Ovary (tissue), 3 donors: ENCODE results near the gene ADAMTSL3.

Experiments used
- POLR2A ChIP-seq: fragments of 450-650 bp; IDR thresholded peaks from one replicate; pipeline ENCODE4 v1.6.1; 2017; ENCODE audit warnings: antibody characterized with exemption, mild to moderate bottlenecking, moderate library complexity
- TF ChIP-seq, protein P1 (sequence below), 3 donors: fragments of 450-650 bp in 2 of 3; fragments of 200-600 bp in 1 of 3; IDR thresholded peaks; one replicate each; pipeline versions ENCODE4 v1.5.1 to v1.8.0; 2016 to 2022; ENCODE audit warnings: antibody characterized with exemption in 3 of 3, mild to moderate bottlenecking in 1 of 3
- donor health status: DM: no; HTN: no; CAD: no.

DNA sequence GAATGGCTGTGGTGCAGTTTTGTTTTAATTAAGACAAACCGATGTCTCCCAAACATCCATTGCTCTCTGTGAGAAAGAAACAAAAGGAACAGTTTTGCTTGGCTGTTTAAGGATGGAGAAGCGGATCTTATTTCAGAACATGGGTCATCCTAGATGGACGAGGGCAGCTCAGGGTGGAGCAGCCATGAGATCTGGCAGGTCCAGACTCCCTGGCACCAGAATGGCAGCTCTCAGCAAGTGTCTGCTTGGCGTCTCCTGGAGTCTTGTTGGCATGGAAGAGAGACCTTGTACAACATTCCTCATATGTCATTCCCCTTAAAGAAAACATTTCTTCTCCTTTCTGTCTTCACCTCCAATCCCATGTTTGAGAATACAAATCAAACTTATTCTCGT is 93.8 kb downstream of the ADAMTSL3 start:
- TF ChIP-seq, protein P1, sequence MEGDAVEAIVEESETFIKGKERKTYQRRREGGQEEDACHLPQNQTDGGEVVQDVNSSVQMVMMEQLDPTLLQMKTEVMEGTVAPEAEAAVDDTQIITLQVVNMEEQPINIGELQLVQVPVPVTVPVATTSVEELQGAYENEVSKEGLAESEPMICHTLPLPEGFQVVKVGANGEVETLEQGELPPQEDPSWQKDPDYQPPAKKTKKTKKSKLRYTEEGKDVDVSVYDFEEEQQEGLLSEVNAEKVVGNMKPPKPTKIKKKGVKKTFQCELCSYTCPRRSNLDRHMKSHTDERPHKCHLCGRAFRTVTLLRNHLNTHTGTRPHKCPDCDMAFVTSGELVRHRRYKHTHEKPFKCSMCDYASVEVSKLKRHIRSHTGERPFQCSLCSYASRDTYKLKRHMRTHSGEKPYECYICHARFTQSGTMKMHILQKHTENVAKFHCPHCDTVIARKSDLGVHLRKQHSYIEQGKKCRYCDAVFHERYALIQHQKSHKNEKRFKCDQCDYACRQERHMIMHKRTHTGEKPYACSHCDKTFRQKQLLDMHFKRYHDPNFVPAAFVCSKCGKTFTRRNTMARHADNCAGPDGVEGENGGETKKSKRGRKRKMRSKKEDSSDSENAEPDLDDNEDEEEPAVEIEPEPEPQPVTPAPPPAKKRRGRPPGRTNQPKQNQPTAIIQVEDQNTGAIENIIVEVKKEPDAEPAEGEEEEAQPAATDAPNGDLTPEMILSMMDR (IDR thresholded peaks at IDR 0.05) = no peak
- no peak for TF ChIP-seq POLR2A
